Nephron (organoid): ENCODE measurements around the gene EMC9.

Experiments
- H3K27ac Mint-ChIP-seq, 3 experiments: 2 replicates each; pipeline ENCODE4 v1.8.0; 2020; ENCODE audit warnings: mixed read lengths in 3 of 3, mild to moderate bottlenecking in 2 of 3, moderate library complexity in 1 of 3
- H3K27me3 Mint-ChIP-seq: 2 replicates; pipeline ENCODE4 v1.8.0; 2021; ENCODE audit warnings: low read depth, mild to moderate bottlenecking, moderate library complexity, mixed read lengths
- H3K36me3 Mint-ChIP-seq: 2 replicates; pipeline ENCODE4 v1.8.0; 2020; ENCODE audit warnings: low read depth, mixed read lengths
- H3K4me1 Mint-ChIP-seq: 2 replicates; pipeline ENCODE4 v1.8.0; 2020; ENCODE audit warnings: mixed read lengths
- H3K4me3 Mint-ChIP-seq, 3 experiments: 2 replicates each; pipeline ENCODE4 v1.8.0; 2020; ENCODE audit warnings: mild to moderate bottlenecking in 3 of 3, mixed read lengths in 3 of 3, moderate library complexity in 2 of 3
- H3K9me3 Mint-ChIP-seq: 2 replicates; pipeline ENCODE4 v1.8.0; 2020; ENCODE audit warnings: mixed read lengths
- CTCF ChIP-seq, 3 experiments: fragments of 200-600 bp; sonication (generic); IDR thresholded peaks; one replicate each; pipeline ENCODE4 v1.5.0; 2021; ENCODE audit warnings: antibody characterized with exemption in 3 of 3; ENCODE audit not compliant: unreplicated experiment in 3 of 3

EMC9 gene

GRCh38 chr14:24178399-24179178, 37.2 kb upstream of the EMC9 start:
- peaks cover 49% of the 10 kb centered on the region for H3K36me3 Mint-ChIP-seq
- H3K27me3 Mint-ChIP-seq = no peaks in the 10 kb centered on the region
- H3K27ac Mint-ChIP-seq = peak overlapping the region; percentile 97 to 98 (median 97)
- TF ChIP-seq CTCF (IDR thresholded peaks at IDR 0.05; ENCODE audit: unreplicated experiment in 3 of 3) = no peak
- no peak overlapping the region for H3K4me3 Mint-ChIP-seq
- peaks cover 10% of the 10 kb centered on the region for H3K4me1 Mint-ChIP-seq
- H3K9me3 Mint-ChIP-seq = no peaks in the 10 kb centered on the region

GRCh38 chr14:24177891-24178290, 36.5 kb upstream of the EMC9 start:
- no peak overlapping the region for H3K27ac Mint-ChIP-seq
- TF ChIP-seq CTCF (IDR thresholded peaks at IDR 0.05; ENCODE audit: unreplicated experiment in 3 of 3) = no peak
- H3K4me1 Mint-ChIP-seq = peaks cover 10% of the 10 kb centered on the region
- no peak overlapping the region for H3K4me3 Mint-ChIP-seq
- no peaks in the 10 kb centered on the region for H3K27me3 Mint-ChIP-seq
- no peaks in the 10 kb centered on the region for H3K9me3 Mint-ChIP-seq
- peaks cover 52% of the 10 kb centered on the region for H3K36me3 Mint-ChIP-seq

DNA sequence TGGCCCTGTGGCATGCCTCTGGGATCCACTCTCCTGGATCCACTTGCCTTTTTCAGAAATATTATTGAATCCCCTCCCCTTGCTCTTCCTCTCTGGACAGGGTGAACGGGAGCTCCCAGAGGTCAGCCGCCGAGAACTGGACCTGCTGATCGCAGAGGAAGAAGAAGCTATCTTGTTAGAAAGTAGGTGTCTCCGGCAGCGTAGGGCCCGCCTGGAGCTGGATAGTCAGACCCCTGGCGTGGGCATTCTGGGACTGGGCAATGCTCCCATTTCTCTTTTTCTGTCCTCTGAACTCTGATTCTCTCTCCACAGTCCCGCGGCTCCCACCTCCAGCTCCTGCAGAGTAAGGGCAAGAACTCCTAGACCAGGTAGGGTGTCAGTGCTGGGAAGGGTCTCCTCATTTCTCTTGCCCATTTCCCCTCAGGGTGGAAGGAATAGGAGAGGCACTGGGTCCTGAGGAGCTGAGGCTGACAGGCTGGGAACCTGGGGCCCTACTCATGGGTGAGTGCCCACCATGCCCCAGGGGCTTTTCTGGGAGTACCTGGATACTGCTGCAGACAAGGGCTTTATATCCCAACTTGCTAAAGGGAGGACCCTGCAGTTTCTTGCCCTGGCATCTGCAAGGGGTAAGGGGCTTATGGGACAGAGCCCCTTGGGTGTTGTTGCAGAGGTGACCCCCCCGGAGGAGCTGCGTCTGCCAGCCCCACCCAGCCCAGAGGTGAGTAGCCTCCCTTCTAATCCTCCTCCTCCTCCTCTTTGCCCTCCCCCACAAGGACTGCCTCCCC, 35.8 kb upstream of the EMC9 start:
- Mint-ChIP-seq H3K27me3 (no peaks in the 10 kb centered on the region), H3K9me3 (no peaks in the 10 kb centered on the region), H3K4me1 (peaks cover 10% of the 10 kb centered on the region), H3K27ac (peak overlapping the region in 1 of 3 experiments; percentile 19), H3K36me3 (peaks cover 46% of the 10 kb centered on the region), H3K4me3 (no peak overlapping the region)
- TF ChIP-seq CTCF (IDR thresholded peaks at IDR 0.05; ENCODE audit: unreplicated experiment in 3 of 3) = no peak

DNA sequence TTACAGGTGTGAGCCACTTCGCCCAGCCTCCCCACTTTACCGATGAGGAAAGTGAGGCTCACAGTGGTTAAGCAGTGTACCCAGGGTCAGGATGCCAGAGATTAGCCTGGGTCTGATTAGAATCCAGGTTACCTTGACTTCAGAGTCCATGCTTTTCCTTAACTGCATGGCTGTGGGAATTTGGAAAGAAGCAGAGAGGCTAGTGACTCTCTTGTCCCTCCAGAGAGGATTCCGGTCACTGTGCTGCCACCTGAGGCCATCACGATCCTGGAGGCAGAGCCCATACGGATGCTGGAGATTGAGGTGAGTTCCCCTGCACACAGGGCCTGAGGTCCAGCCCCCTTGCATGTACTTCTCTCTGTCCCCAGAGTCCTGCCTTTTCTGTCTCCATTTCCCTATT, 35.2 kb upstream of the EMC9 start:
- no peaks in the 10 kb centered on the region for H3K9me3 Mint-ChIP-seq
- no peak for TF ChIP-seq CTCF (IDR thresholded peaks at IDR 0.05; ENCODE audit: unreplicated experiment in 3 of 3)
- H3K4me1 Mint-ChIP-seq = peaks cover 10% of the 10 kb centered on the region
- no peaks in the 10 kb centered on the region for H3K27me3 Mint-ChIP-seq
- H3K27ac Mint-ChIP-seq = no peak overlapping the region
- no peak overlapping the region for H3K4me3 Mint-ChIP-seq
- peaks cover 41% of the 10 kb centered on the region for H3K36me3 Mint-ChIP-seq

DNA sequence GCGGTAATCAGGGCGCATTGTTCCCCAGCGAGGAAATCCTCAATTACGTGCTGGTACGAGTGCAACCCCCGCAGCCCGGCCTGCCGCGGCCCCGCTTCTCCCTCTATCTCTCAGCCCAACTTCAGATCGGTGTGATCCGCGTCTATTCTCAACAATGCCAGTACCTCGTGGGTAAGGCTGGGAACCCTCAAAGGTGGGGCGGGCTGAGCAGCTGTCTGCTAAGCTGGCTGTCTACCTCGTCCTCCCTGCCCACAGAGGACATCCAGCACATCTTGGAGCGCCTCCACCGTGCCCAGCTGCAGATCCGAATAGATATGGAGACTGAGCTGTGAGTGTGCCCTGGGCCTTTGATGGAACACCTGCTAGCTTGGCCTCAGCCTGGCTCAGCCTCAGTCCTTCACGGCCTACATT, 31.5 kb upstream of the EMC9 start:
- Mint-ChIP-seq H3K27me3 (no peaks in the 10 kb centered on the region), H3K36me3 (peaks cover 32% of the 10 kb centered on the region), H3K4me3 (peak overlapping the region; percentile 84 to 89 (median 89)), H3K9me3 (no peaks in the 10 kb centered on the region), H3K27ac (no peak overlapping the region), H3K4me1 (no peaks in the 10 kb centered on the region)
- TF ChIP-seq CTCF (IDR thresholded peaks at IDR 0.05; ENCODE audit: unreplicated experiment in 3 of 3) = no peak
